Activated CD8-positive, alpha-beta memory T cell treated with anti-CD3 and anti-CD28 coated beads, Interleukin-2, amount 10 ng/mL, durations not matched to agents 7 days and 5 days (primary cell): ENCODE measurements around the gene PHOSPHO1. TPM values are rescaled to one million over a fixed set of nuclear protein-coding genes. Genes with fewer than 3 reads are reported as not detected.

Source experiments
- total RNA-seq, 2 experiments: library from RNA; stranded (reverse); gene quantifications; one replicate each; pipeline ENCODE4 v1.2.3, GENCODE V29; 2021

Gene PHOSPHO1
- total RNA-seq, 2 experiments from 2014 or later = not detected

Other genes with a start within 250 kb of the PHOSPHO1 start
- gene IGF2BP1, start 233.4 kb downstream of the PHOSPHO1 start, total RNA-seq = not detected
- under 1 TPM; 0.02 to 0.03 TPM for gene B4GALNT2, start 98.0 kb downstream of the PHOSPHO1 start, total RNA-seq
- 10 to 100 TPM; 39.8 to 45.3 TPM for gene GNGT2, start 20.2 kb downstream of the PHOSPHO1 start, total RNA-seq
- gene ABI3, start 20.1 kb downstream of the PHOSPHO1 start, total RNA-seq = 100 to 1,000 TPM; 116 to 121 TPM
- 10 to 100 TPM; 32.2 to 34.4 TPM for gene ZNF652, start 131.5 kb upstream of the PHOSPHO1 start, total RNA-seq
- gene PHB1, start 184.1 kb upstream of the PHOSPHO1 start, total RNA-seq = 100 to 1,000 TPM; 150 to 227 TPM